ENCODE results near the gene SLC38A4.

DNA sequence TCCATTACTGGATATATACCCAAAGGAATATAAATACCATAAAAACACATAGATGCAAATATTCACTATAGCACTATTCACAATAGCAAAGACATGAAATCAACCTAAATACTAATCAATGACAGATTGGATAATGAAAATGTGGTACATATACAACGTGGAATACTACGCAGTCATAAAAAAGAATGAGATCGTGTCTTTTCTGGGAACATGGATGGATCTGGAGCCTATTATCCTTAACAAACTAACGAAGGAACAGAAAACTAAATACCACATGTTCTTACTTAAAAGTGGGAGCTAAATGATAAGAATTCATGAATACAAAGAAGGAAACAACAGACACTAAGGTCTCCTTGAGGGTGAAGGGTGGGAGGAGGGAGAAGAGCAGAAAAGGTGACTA is 76.5 kb downstream of the SLC38A4 start:
- TF ChIP-seq, protein P1, sequence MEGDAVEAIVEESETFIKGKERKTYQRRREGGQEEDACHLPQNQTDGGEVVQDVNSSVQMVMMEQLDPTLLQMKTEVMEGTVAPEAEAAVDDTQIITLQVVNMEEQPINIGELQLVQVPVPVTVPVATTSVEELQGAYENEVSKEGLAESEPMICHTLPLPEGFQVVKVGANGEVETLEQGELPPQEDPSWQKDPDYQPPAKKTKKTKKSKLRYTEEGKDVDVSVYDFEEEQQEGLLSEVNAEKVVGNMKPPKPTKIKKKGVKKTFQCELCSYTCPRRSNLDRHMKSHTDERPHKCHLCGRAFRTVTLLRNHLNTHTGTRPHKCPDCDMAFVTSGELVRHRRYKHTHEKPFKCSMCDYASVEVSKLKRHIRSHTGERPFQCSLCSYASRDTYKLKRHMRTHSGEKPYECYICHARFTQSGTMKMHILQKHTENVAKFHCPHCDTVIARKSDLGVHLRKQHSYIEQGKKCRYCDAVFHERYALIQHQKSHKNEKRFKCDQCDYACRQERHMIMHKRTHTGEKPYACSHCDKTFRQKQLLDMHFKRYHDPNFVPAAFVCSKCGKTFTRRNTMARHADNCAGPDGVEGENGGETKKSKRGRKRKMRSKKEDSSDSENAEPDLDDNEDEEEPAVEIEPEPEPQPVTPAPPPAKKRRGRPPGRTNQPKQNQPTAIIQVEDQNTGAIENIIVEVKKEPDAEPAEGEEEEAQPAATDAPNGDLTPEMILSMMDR (IDR thresholded peaks at IDR 0.05 in 2 of 3, conservative IDR thresholded peaks at IDR 0.05 in 1 of 3; ENCODE audit: insufficient read depth in 2 of 3, low read depth in 1 of 3, low read length in 3 of 3): no peak
- TF ChIP-seq, protein P2, sequence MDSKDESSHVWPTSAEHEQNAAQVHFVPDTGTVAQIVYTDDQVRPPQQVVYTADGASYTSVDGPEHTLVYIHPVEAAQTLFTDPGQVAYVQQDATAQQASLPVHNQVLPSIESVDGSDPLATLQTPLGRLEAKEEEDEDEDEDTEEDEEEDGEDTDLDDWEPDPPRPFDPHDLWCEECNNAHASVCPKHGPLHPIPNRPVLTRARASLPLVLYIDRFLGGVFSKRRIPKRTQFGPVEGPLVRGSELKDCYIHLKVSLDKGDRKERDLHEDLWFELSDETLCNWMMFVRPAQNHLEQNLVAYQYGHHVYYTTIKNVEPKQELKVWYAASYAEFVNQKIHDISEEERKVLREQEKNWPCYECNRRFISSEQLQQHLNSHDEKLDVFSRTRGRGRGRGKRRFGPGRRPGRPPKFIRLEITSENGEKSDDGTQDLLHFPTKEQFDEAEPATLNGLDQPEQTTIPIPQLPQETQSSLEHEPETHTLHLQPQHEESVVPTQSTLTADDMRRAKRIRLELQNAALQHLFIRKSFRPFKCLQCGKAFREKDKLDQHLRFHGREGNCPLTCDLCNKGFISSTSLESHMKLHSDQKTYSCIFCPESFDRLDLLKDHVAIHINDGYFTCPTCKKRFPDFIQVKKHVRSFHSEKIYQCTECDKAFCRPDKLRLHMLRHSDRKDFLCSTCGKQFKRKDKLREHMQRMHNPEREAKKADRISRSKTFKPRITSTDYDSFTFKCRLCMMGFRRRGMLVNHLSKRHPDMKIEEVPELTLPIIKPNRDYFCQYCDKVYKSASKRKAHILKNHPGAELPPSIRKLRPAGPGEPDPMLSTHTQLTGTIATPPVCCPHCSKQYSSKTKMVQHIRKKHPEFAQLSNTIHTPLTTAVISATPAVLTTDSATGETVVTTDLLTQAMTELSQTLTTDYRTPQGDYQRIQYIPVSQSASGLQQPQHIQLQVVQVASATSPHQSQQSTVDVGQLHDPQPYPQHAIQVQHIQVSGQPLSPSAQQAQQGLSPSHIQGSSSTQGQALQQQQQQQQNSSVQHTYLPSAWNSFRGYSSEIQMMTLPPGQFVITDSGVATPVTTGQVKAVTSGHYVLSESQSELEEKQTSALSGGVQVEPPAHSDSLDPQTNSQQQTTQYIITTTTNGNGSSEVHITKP (IDR thresholded peaks at IDR 0.05; ENCODE audit: partially characterized antibody): no peak
- TF ChIP-seq ELF1 (tag; IDR thresholded peaks at IDR 0.05) (no peak), ZFP1 (CRISPR knock-in tag; IDR thresholded peaks at IDR 0.05) (no peak)
